ENCODE results near the gene CASP8.
"Not testable (repeated sequence)": the region's sequence is repeated elsewhere in the genome, so short reads cannot be mapped to it uniquely, and the experiment has no call there.

DNA sequence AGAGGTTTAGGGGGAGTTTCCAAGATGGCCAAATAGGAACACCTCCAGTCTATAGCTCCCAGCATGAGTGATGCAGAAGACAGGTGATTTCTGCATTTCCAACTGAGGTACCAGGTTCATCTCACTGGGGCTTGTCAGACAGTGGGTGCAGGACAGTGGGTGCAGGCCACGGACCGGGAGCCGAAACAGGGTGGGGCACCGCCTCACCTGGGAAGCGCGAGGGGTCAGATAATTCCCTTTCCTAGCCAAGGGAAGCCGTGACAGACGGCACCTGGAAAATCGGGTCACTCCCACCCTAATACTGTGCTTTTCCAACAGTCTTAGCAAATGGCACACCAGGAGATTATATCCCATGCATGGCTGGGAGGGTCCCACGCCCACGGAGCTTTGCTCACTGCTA lies 39.6 kb downstream of the CASP8 start:
- TF ChIP-seq CTCF, POLR2A (IDR thresholded peaks at IDR 0.05): not testable (repeated sequence)

Measured in Peyer's patch (tissue), 4 donors.